PC-9 (cell line): ENCODE data around the gene COX5A.

Experiments
- EZH2 ChIP-seq: fragments of 200-600 bp; sonication (generic); IDR thresholded peaks from 2 replicates; pipeline ENCODE4 v1.8.0; 2017; ENCODE audit warnings: antibody characterized with exemption, low read depth
- TF ChIP-seq, protein P1 (sequence below): fragments of 200-600 bp; sonication (generic); conservative IDR thresholded peaks from 2 replicates; pipeline ENCODE4 v1.6.1; 2017; ENCODE audit warnings: mixed run types, antibody characterized with exemption, mild to moderate bottlenecking, moderate library complexity

DNA sequence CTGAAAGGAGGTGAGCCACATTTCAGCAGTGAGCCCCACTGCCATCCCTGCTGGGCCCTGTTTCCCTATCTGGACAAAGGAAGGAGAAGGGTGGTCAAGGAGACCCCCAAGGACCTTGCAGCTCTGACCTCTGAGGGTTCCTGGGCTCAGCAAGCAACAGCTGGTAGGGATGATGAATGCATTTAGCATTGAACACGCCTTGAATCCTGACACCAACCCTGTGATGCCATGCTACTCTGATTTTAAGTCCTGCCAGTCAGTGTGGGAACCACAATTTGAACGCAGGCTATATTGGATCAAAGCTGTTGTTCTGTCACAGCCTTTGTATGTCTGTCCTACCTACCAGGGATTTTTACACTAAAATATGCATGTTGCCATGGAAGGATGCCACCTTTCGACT, 41.6 kb downstream of the COX5A start:
- TF ChIP-seq, protein P1, sequence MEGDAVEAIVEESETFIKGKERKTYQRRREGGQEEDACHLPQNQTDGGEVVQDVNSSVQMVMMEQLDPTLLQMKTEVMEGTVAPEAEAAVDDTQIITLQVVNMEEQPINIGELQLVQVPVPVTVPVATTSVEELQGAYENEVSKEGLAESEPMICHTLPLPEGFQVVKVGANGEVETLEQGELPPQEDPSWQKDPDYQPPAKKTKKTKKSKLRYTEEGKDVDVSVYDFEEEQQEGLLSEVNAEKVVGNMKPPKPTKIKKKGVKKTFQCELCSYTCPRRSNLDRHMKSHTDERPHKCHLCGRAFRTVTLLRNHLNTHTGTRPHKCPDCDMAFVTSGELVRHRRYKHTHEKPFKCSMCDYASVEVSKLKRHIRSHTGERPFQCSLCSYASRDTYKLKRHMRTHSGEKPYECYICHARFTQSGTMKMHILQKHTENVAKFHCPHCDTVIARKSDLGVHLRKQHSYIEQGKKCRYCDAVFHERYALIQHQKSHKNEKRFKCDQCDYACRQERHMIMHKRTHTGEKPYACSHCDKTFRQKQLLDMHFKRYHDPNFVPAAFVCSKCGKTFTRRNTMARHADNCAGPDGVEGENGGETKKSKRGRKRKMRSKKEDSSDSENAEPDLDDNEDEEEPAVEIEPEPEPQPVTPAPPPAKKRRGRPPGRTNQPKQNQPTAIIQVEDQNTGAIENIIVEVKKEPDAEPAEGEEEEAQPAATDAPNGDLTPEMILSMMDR, result no peak
- no peak for TF ChIP-seq EZH2
